HG03097 (cell line): ENCODE data around the gene PIAS4.

ENCODE experiments used
- ATAC-seq: cut with Tn5 transposase; IDR thresholded peaks from one replicate; pipeline ENCODE4 v1.9.1; 2021; ENCODE audit not compliant: unreplicated experiment, low FRiP score

The PIAS4 gene

GRCh38 chr19:4057931-4058692, 50.6 kb downstream of the PIAS4 start:
- ATAC-seq: no peak

DNA sequence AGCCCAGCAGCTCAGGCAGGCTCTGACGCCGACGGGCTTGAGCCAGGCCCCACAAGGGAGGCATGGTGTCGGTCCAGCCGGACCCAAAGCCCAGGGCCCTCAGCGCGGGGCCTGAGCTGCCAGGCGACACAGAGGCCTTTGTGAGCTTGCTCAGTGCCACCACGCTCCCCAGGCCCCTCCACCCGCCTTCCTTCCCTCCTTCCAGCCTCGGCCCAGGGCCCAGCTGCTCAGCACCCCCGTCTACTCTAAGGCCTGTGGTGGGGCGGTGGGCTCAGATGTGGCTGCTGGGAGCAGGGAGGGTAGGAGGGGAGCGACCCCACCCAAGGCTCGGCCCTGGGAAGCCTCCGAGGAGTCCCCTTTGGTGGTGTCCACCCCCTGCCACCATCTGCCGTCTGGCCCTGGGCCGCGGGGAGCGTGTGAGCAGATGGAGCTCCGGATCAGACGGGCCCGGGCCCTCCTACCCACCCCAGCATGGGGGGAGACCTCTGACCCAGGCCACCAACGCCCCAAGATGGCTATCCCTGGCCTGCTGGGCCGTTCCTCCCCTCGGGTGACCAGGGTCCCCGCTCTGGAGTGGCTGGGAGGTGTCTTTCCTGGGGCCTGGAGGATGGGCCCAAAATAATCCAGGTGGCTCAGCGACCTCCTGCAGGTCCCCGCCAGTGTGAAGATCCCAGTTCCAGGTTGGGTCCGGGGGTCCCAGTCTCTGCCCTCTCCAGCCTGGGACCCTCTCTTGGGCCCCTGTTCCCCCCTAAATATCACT, 51.3 kb downstream of the PIAS4 start:
- ATAC-seq: no peak

- ATAC-seq: no peak
These were observed 51.9 kb downstream of the PIAS4 start for GRCh38 chr19:4059453-4059871.

GRCh38 chr19:4059891-4060620, 52.5 kb downstream of the PIAS4 start:
- no peak for ATAC-seq

DNA sequence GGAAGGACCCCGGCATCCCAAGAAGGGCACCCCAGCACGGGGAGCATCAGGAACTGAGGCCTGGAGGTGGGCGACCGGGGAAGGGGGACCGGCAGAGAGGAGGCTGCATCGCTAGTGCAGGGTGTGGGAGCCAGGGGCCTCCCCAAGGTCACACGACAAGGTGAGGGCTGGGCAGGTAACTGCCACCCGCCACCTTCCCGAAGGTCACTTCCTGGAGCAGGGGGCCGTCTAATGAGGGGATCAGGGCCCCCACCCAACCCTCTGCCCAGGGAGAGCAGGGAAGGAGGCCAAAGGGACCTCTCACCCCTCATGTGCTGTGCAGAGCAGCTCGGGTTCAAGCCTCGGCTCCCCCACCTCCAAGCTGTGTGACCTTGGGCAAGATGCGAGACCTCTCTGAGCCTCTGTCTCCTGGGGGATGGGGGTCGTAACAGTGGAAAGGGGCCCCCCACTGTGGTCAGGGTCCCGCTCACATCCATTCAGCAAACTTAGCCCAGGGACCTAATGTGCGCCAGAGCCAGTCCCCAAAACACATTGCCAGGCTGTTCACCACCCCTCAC, 53.2 kb downstream of the PIAS4 start:
- ATAC-seq: no peak

DNA sequence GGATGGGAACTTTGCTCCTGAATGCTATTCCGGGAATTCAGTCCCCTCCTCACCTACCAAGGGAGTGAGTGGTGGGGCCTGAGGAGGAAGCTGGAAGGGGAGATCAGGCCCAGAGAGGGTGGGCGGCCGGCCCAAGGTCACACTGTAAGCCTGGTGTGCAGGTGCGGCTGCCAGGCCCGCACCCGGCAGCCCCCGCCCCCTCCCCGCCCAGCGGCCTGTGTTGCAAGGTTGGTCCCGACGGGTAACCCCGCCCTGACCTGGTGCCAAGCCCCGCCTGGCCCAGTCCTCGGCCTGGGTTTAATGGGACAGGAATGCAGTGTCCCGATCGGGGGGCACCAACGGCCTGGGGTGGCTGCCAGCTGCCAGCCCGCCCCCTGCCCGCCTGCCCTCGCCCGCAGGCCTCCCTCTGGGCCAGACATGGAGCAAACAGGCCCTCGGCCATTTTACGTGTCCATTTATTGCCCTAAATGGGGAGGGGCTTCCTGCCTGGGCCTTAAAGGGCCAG, 53.7 kb downstream of the PIAS4 start:
- ATAC-seq: no peak

- ATAC-seq: no peak
These were observed 54.3 kb downstream of the PIAS4 start for GRCh38 chr19:4061683-4062418.

- no peak for ATAC-seq
These were observed 55.2 kb downstream of the PIAS4 start for GRCh38 chr19:4062419-4063368.

DNA sequence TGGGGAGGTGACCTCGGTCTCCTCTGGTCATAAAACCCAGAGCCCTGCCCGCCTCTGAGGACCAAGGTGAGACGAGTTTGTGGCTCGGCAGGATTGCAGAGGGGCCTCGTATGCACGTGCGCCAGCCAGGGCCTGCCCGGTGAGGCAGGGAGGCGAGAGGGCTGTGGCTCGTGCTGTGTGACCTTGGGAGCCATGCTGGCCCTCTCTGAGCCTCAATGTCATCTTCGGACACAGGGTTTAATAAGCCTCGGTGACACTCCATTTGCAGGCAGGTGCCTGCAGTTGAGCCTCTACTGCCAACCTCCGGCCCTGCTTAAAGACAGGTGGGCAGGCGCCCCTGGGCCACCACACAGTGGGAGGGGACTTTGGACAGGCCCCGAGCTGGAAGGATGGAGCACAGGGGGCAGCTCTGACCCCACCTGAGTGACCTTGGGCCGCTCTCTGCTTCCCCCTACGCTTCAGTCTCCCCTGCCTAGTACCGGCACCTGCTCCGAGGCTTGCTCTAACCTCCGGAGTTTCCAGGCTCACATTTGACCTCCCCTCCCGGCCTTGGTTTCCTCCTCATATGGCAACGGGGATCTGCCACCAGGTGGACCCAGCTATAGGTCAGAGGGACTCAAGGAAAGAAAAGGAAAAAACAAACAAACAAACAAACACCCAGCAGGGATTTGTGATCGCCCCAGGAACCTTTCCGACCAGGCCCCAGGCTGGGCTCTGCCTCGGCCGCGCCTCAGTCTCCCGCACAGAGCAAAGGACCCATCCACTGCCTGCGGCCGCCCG, 56.0 kb downstream of the PIAS4 start:
- ATAC-seq: no peak

- no peak for ATAC-seq
These were observed 56.6 kb downstream of the PIAS4 start for GRCh38 chr19:4064149-4064495.

DNA sequence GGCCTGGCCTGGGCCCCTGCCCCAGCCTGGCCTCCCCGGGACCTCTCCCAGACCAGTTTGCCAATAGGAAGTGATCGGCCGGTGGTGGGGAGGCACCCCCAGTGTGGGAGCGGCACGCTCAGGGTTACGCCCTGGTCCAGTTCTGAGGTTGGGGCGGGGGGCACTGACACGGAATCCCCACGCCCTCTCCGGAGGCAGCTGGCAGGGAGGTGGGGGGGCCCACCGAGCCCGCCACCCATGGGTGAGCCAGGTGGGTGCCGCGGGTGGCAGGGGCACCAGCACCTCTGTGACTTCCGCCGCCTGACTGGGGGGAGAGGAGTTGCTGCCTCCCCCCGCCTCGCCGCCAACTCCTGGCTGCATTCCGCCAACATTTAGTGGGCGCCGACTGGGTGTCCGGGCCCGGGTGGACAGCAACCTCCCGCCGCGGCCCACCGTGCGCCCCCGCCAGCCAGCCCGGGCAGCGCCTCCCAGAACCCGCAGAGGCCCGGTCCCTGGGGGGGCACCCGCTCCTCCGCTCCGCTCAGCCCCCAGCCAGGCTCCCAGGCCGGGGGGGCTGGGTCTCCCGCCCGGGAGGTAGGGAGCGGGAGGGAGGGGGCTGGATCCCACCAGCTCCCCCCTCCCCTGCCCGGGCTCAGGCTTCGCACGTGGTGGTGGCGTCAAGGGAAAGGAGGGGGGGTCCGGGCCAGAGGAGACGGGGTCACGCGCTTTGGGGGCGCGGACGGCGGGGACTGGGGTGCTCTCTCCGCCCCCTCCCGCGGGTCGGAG, 57.1 kb downstream of the PIAS4 start:
- ATAC-seq: peak; percentile 5

GRCh38 chr19:4065430-4066175, 58.1 kb downstream of the PIAS4 start:
- ATAC-seq: peak; percentile 81

- no peak for ATAC-seq
These were observed 58.7 kb downstream of the PIAS4 start for GRCh38 chr19:4066176-4066606.

DNA sequence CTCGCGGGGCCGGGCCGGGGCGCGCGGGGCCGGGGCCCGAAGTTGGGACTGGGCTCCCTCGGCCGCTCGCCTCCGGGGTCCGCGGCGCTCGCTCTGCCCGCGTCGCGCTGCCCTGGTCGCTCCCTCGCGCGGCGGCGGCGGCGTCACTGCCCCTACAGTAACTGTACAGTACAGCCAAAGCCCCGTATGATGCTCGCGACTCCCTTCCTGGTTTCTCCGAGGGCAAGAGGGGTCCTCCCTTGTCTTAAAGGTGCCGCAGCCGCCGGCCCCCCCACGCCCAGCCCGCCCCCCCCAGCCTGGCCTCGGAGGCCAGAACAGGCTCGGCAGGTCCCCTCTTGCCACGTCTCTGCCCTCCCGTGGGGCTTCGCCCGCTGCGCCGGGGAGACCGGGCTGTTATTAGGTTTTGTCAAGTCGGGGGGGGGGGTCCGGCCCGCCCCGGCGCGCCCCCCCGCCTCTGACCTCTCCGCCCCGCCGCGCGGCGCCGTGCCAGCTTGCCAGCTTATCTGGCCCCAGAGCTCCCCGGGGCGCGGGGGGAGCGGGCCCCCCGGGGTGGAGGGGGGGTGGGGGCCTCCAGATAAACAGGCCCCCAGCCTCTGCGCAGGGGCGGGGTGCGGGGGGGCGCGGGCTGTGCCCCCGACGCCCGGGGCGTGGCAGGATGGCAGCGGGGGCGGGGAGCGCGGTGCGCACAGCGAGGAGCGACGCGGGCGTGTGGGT, 59.3 kb downstream of the PIAS4 start, which contains the start of gene ZBTB7A:
TSS of gene ZBTB7A (minus strand) at position 218 of the 714 bp plus-strand sequence. CDS start 11,667 bp downstream, outside the sequence.
- ATAC-seq: no peak

- ATAC-seq: no peak
These were observed 60.0 kb downstream of the PIAS4 start for GRCh38 chr19:4067396-4068046.
